Putamen (tissue), 1 donor: ENCODE measurements around the gene ACADL.

Experiments used
- DNase-seq: peaks from one replicate; pipeline ENCODE4 v3.0.0-alpha.2; 2016; ENCODE audit warnings: low spot score

The ACADL gene

GRCh38 chr2:210170196-210170445, 55.1 kb downstream of the ACADL start:
- DNase-seq: no peak

DNA sequence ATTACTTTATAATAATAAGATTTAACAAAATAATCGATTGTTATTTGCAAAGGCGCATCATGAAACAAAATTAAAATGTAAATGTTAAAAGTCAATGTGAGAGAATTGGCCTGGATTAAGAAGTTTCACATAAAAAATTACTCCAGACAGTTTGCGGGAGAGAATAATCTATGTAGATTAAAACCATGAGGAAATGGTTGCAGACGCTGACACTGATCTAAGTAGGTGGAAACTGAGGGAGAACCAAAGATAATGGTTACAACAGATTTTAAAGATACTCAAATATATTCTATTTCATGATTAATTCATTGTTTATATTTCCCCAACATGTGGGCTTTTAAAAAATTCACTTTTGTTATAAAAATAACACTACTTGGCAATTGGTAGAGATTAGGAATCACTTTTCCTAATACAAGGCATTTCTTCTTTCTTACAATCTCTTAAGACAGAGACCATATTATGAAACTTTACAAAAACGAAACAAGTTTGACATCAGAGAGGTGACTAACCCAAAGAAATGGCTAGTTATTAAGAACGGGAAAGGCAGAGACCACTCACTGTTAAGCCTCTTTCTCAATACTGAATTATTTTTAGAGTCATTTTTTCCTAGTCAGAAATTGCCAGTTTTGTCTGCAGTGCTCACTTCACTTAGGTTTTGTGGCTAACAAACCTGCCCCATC, 55.6 kb downstream of the ACADL start:
- no peak for DNase-seq

GRCh38 chr2:210167227-210167626, 58.0 kb downstream of the ACADL start:
- no peak for DNase-seq

DNA sequence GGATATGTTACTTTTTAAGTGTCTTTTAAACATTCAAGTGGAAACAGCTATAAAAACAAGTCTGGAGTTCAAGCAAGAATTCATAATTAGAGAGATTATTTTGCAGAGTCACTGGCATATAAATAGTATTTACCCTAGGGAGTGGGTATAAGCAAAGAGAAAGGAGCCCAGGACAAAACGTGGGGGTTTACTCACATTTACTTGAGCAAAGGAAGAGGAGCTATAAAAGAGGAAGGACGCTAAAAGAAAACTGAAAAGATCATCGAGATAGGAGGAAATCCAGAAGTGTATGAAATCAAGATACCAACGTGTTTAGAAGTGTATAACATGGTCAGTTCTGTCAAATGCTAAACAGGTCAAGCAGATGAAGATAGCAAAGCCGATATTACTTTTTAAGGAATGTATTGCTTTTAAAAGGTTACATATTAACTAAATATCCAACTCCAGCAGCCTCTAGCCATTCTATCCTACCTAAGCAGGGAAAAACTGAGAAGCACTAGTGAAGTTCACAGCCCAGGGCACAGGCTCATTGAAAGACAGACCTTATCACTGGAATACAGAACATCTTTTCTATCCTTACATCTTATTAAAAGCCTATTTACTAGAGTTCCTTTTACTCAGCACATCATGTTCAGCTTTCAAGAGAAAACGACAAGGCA, 62.7 kb downstream of the ACADL start:
- DNase-seq: no peak

GRCh38 chr2:210159059-210159458, 66.2 kb downstream of the ACADL start:
- DNase-seq: no peak

GRCh38 chr2:210158236-210158635, 67.0 kb downstream of the ACADL start:
- no peak for DNase-seq

- DNase-seq: no peak
Observed at GRCh38 chr2:210157526-210157925, 67.7 kb downstream of the ACADL start.

DNA sequence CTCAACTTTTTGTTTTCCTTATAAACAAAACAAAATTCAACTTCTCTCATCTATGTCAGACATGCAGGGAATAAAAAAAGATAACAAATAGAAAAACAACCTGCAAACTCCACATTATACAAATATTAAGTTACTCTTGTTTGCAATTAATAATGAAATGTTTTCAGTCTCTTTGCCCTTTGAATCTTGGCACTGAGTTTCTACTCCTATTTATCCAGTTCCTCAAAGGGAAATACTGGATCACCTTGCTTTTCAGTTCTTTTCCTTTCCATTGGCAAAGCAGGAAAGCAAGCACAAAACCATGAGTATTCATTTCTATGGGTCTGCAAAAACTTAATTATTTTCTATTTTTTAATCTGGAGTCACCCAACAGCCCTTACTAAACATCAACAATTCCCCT, 77.6 kb downstream of the ACADL start:
- no peak for DNase-seq
